Amniotic stem cell (primary cell): ENCODE data around the gene PARP14.
"Not testable (repeated sequence)": the region's sequence is repeated elsewhere in the genome, so short reads cannot be mapped to it uniquely, and the experiment has no call there.

ENCODE experiments used
- DNase-seq: peaks from one replicate; lab custom pipeline; 2025; lab: John Stamatoyannopoulos, UW

Gene PARP14

DNA sequence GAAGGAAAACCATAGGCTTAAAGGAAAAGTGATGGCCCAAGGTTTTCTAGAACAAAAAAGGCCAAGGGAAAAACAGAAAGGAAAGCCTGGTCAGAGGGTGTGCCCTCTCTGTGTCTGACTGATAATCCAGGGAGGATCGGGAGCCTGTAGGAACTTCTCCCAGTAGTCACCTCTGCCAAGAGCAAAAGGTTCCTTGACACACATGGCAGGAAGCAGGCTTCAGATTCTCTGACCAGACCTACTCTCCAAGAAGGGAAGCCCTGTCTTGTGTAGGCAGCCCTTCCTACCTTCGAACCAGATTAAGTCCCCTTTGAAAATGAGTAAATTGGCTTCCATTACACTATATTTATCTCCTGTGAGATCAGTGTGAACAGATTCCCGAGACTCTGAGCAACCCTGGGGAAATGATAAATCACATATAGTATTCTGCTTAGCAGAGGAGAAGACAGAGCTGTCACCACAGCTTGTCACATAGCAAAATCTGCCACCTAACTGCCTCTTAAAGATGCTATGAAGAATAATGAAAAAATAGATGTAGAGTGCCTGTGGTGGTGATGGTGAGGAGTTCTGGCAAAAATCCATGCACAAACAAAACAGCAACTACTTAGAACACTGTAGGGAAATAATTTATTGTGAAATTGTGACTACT, 38.8 kb downstream of the PARP14 start:
- no peak for DNase-seq

- no peak for DNase-seq
Observed at GRCh38 chr3:122725106-122725505, 44.5 kb downstream of the PARP14 start.

DNA sequence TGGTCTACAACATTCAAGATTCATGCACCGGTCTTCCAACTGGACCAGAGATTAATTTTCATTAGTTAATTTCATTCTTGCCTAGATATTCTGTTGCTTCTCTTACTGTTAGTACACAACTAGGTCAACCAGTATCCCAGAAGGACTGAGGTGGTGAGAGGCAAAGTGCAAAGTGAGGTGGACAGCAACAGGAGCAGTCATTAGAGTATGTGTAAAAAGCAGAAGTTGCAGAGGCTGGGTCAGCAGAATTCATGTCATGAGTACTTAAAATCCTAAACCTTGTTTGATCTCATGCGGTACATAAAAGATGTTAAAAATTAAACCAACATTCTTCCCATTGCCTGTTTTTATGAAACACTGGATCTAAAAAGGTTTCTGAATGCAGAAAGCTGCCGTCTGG, 46.7 kb downstream of the PARP14 start:
- DNase-seq = no peak

- no peak for DNase-seq
Observed at GRCh38 chr3:122727766-122728165, 47.1 kb downstream of the PARP14 start.

DNA sequence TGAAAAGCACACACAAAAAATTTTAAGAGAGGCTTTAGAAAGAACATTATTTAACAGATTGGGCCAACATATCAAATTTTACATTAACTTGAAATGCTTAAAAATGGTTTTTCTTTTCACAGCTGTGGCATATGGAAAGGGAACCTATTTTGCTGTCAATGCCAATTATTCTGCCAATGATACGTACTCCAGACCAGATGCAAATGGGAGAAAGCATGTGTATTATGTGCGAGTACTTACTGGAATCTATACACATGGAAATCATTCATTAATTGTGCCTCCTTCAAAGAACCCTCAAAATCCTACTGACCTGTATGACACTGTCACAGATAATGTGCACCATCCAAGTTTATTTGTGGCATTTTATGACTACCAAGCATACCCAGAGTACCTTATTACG, 47.5 kb downstream of the PARP14 start:
- DNase-seq = no peak

- no peak for DNase-seq
Observed at GRCh38 chr3:122728756-122729514, 48.3 kb downstream of the PARP14 start.

- no peak for DNase-seq
Observed at GRCh38 chr3:122730240-122730639, 49.6 kb downstream of the PARP14 start.

DNA sequence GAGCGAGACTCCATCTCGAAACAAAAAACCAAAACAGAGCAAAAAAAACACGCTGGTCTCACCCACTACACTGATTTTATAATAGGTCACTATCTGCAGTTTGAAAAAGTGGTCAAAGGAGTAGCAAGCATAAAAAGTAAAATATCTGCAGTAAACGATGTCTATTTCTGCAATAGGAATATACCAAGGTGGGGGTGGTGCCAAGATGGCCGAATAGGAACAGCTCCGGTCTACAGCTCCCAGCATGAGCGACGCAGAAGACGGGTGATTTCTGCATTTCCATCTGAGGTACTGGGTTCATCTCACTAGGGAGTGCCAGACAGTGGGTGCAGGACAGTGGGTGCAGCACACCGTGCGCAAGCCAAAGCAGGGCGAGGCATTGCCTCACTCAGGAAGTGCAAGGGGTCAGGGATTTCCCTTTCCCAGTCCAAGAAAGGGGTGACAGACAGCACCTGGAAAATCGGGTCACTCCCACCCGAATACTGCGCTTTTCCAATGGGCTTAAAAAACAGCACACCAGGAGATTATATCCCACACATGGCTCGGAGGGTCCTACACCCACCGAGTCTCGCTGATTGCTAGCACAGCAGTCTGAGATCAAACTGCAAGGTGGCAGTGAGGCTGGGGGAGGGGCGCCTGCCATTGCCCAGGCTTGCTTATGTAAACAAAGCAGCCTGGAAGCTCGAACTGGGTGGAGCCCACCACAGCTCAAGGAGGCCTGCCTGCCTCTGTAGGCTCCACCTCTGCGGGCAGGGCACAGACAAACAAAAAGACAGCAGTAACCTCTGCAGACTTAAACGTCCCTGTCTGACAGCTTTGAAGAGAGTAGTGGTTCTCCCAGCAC, 52.3 kb downstream of the PARP14 start:
- DNase-seq = not testable (repeated sequence)

DNA sequence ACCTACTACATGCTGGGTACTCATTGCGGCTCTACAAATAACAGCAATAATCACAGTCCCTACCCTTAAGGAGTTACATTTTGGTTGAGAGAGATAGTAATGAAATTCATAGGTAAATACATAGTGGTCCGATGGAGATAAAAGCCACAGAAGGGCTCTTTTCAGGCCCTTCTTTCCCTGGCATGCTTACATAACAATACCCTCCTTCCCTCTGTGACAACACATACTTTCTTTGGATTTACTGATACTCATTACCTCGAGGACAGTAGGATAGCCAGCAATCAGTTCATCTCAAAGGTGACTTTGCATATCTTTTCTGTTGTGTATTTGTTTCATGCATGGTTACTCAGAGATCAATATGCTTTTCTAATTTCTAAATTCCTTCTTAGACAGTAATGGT, 58.5 kb downstream of the PARP14 start:
- no peak for DNase-seq

GRCh38 chr3:122742234-122742633, 61.6 kb downstream of the PARP14 start:
- DNase-seq = no peak

DNA sequence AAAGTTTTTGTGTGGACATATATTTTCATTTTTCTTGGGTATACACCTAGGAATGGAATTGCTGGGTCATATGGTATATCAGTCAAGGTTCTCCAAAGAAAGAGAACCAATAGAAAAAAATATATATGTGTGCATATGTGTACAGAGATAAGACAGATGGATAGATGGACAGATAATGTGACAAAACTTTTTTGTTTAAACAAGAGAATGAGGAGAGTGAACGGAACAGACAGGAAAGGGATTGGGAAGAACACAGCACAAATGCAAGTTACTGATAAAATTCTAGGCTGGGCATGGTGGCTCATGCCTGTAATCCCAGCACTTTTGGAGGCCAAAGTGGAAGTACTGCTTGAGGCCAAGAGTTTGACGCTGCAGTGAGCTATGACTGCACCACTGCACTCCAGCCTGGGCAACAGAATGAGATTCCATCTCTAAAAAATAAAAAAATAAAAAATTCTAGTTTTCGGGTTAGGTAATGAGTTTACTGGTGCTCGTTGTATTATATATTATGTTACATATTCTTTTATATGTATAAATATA, 63.0 kb downstream of the PARP14 start:
- DNase-seq = no peak

- no peak for DNase-seq
Observed at GRCh38 chr3:122745369-122746021, 64.9 kb downstream of the PARP14 start.

- not testable (repeated sequence) for DNase-seq
Observed at GRCh38 chr3:122747295-122747694, 66.7 kb downstream of the PARP14 start.

- no peak for DNase-seq
Observed at GRCh38 chr3:122748347-122748746, 67.7 kb downstream of the PARP14 start.

GRCh38 chr3:122754929-122755328, 74.3 kb downstream of the PARP14 start:
- DNase-seq = no peak

- DNase-seq = no peak
Observed at GRCh38 chr3:122755491-122755890, 74.9 kb downstream of the PARP14 start.

- DNase-seq = no peak
Observed at GRCh38 chr3:122758877-122759560, 78.4 kb downstream of the PARP14 start.

DNA sequence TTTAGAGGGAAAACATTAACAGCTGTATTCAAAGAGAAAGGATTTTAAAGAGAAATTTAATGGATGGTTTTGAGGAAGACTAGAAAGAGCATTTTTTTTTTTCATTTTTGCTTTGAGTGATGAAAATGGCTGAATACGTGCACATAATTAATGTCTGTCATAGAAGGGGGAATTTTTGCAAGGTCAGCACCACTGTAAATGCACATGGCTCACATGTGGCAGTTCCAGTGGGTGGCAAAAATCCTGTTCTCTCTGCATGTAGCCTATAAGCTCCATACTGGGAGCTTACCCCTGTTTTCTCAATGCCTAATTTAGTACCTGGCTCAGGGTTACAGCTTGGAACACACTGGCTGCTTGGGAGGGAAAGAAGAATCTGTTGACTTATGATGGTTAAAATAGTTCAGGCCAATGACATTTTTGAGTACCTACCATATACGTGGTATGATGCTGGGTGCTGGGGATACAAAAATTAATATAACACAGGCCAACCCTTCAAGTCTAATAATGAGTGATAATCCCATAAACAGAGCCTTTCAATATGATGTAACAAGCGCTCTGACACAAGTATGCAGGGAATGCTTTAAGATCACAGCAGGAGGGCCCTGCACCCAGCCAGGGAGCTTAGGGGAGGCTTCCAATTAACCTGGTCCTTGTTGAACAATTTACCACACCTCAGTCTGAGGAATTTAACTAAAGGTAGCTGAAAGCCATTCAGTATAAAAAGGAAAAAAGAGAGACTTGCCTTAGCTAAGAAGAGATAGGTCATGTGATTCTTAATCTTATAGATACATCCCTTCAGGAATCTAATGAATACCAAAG, 80.0 kb downstream of the PARP14 start:
- DNase-seq = no peak

DNA sequence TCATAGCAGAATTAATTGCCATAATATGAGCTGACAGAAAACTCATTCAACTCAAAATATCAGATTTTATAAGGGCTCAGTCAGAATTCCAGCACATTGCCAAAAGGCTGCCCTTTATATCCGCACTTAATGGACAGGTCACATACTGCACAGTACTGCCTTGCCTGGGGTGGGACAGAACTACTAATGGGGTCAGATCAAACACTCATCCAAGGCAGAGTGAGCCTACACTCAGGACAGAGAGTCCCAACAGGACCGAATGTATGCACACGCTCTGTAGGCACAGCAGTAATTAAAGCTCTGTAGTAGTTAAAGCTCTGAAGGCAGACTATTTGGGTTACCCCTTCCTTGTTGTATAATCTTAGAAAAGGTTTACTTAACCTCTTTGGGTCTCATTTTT, 85.8 kb downstream of the PARP14 start:
- no peak for DNase-seq

DNA sequence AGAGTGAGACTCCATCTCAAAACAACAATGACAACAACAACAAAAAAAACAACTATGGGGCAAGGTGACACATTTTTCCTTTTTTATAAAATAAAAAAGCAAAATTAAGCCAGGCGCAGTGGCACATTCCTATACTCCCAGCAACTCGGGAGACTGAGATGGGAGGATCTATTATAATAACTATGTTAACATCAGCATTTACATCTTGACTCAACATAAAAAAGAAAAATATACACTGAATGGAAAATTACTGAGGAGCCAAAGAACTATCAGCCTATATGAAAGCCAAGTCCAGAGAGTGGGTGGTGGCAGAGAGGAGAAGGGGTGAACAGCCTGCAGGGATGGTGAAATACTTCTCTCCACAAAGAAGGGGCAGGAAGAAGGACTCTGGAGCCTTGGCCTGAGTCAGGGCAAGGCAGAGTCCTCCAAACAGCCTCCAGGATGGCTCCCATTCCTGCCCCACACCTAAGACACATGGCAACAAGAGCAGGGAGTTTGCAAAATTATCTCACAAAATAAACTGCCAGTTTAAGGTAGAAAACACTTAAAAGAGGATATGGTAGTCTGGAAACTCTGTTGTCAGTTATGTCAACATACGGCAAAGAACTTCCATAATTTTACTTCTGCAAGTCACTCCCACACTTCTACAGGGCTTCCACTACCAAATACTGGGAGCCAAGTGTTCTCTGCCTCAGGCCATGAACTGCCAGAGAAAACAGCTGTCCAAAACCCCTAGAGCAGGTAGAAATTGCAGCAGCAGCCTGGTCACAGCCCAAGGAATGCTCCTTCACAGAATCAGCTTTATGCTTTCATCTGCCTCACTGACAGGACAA, 87.1 kb downstream of the PARP14 start:
- no peak for DNase-seq
